ENCODE results near the gene ABLIM3.
A peak's percentile ranks its signal among the peaks of the same experiment; 100 is the strongest.

The ABLIM3 gene

DNA sequence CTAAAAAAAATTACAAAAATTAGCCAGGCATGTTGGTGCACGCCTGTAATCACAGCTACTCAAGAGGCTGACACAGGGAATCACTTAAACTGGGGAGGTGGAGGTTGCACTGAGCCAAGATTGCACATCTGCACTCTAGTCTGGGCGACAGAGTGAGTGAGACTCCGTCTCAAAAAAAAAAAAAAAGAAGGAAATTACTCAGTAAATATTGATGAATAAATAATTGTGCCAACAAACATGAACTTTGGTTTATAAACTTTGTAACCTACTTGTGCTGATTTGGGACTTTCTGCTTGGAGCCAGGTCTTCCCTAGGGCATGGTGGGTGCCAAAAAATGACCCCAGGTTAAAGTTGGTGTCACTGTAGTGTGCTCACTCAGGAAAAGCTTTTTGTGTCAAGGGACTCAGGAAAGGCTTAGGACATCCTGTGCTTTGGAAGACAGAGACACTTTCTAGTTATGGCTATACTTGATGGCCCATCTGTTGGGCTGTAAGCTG lies 19.0 kb downstream of the ABLIM3 start:
- DNase-seq, result no peak

DNA sequence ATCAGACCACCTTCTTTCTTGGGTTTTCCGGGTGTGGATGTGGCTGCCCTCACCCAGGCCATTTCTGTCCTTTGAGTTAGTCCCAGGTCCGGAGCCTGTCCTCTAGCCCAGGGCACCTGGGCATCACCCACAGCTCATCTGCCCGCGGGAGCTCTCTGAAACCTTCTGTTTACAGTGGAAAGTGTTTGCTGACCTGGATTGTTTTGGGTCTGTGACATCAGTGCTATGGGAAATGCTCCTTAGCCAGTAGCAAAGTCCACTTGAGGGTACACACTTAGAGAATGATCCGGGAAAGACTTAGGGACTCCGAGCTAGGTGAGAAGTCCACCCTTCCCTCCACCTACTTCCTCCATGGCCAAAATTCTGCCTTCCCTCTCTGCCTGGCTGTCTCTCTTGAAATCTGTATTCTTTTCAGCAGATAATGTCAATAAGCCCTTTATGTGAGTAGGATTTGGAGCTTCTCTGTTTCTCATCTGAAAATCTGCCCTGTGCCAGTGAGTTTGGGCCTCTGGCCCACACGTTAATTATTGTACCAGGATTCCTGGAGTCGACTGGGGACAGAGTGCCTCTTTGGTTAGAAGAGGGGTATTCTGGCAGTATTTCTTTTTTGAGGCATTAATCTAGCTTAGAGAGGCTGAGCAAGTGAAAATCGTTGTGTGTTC lies 19.9 kb downstream of the ABLIM3 start:
- DNase-seq, result no peak

GRCh38 chr5:149161850-149162249 lies 20.6 kb downstream of the ABLIM3 start:
- DNase-seq, result no peak

DNA sequence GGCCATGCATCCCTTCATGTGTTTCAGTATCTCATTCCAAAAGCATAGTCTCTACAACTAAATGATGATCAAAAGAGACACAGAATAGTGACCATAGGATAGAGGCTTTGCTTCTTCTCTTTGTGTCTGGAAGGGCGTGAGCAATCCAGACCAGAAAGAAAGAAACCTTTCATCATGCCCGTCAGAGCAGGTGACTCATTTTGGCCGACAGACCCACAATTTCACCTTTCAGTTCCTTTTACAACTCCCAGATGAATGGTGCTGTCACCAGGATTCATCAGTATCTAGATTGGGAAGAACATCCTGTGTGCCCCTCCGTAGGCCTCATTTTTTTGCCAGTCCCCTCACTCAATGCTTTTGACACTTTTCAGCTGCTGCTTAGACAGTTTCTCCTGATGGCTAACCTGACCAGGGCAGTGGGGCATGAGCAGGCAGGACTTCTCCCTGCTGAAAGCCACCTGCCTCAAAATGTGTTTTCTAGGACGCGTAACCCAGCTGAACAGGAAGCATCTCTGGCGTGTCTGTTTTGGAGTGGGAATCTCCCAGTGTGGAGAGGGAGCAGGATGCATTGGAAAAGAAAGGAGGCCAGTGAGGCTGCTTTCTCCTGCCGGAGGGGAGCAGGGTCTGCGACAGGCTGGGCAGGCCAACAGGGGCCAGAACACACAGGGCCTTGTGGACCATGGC lies 21.2 kb downstream of the ABLIM3 start:
- DNase-seq, result no peak

DNA sequence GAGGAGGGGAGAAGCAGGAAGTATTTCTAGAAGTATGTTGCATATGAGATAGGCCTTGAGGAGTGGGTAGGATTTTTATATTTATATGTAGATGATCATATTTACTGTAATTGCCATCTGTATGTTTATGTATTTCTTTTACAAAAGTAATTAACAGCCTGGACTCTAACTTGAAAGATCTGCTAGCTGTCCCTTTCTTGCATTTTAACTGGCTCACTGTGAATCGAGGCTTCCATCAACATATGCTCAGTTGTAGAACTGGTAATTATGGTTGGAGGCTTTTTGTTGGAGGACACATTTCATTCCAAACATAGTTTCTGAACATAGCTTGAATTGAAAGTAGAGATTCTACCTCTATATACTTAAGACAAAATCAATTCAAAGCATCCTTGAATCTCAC lies 23.4 kb downstream of the ABLIM3 start:
- no peak for DNase-seq

DNA sequence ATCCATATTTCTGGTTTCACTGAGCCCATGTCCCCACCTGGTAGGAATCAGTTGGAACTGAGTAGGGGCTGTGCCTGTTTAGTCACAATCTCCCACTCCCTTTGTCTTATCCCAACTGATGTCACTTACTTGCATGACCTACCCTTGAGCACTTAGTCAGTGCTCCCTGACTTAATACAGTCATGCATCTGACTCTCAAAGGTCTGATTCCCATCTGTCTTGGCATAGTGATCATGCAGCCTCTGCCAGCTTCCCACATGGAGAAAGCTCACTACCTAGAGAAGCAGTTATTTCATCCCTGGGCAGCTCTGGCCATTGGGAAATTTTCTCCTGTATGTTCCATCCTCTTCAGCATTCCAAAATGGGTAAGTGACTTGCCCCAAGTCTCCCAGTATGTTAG lies 24.8 kb downstream of the ABLIM3 start:
- DNase-seq, result no peak

DNA sequence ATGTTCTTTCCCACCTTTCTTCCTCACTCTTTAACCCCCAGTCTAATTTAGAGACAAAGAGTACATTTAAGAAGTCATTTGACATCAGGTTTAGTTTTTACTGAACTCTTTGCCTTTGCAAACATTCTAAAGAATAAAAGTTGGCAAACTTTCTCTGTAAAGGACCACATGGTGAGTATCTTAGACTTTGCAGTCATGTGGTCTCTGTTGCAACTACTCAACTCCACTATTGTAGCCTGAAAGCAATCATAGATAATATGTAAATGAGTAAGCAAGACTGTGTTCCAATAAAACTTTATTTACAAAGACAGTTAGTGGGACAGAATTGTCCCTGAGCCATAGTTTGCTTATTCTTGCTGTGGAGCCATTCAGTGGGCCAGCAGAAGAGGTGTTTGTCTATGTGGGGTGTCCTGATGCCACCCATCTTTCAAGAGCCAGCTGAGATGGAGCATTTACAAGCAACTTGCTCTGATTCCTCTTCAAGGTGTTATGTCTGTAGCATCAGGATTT lies 25.4 kb downstream of the ABLIM3 start:
- no peak for DNase-seq

DNA sequence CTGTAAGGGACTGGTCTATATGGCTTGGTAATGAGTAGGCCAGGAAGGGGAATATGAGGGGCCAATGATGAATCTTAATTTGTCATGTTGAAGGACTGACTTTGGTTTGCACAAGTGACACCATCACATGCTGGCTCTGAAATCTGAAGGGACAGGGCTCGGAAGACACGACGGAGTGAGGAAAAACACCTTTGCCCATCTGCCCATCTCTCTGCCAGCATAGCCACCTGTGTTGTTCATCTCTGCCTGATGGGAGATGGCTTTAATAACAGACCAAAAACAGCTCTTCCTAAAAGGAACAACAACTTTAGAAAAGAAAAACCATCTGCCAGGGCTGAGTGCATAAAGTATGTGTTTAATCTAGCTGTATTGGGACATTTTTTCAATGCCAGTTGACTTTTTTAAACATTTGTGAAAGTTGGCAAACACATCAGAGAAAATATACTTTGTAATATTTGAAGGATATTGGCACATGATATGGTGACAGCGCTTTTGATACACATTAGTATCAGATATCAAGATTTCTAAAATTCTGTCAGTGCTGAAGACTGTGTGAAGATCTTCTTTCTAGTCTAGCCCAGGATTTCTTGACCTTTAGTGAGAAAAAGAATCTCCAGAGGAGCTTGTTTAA lies 27.1 kb downstream of the ABLIM3 start:
- no peak for DNase-seq

DNA sequence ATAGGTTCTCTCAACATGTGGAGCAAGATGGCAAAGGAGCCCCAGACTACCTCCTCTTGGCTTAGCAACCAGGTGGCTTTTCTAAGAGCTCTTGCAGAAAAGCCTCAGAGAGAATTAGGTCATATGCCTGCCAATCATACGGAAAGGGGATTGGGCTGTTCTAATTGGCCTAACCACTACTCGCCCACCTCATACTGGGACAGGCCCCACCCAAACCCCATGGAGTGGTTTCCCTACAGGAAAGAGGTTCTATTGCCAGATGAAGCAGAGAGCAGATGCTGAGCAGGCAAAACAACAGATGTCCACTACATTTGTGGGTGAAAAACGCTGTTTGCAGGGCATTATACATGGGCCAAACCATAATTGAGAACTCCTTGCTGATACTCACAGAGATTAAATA lies 29.0 kb downstream of the ABLIM3 start:
- no peak for DNase-seq

DNA sequence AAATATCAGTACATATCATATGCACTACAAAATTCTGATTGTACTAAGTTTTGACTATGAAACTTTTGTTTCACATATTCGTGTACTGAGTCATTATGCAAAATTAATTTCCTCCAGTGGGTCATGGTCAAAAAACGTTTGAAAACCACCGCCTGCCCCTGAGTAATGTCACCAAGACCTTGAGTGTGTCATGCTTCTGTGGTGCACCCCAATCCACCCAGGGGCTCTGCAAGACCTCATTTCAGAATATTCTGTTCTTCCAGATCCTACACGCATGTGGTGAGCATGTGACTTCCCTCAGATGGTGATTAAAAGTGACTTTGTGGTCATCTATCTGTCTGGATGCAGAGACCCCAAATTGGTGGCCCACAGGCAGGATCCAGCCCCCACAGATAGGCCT lies 31.0 kb downstream of the ABLIM3 start:
- peak; percentile 15 to 17 for DNase-seq

GRCh38 chr5:149172709-149173505 lies 31.6 kb downstream of the ABLIM3 start:
- DNase-seq, result no peak

- no peak for DNase-seq
Observed at GRCh38 chr5:149174847-149175234, 33.5 kb downstream of the ABLIM3 start.

- DNase-seq, result no peak
Observed at GRCh38 chr5:149175346-149176105, 34.2 kb downstream of the ABLIM3 start.

GRCh38 chr5:149177339-149177843 lies 36.1 kb downstream of the ABLIM3 start:
- no peak for DNase-seq

DNA sequence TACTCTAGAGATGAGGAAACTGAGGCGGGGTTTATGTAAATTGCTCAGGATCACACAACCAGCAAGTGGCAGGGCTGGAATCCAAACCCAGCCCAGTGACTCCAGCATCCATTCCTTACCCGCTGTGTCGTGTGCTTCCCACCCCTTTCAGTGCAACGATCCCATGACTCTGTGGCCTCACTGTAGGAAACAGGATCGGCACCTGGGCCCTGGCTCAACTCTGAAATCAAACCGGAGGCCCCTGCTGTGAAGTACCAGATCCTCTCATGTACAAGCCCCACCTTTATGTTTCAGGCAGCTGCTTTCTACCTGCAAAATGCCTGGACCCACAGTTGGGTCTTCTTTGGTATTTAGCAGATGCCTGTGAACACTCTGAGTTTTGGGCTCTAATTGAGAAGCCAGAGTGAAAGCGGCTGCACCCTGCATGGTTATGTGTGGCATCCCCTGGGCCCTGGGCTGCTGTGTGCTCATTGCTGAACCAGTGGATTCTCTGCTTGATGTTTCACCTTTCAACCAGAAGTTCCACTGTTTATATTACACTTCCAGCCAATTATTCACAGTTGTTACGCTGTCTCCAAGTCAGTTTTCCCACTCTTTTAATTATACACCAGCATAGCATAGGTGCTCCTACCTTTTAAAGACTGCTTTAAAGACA lies 36.7 kb downstream of the ABLIM3 start:
- DNase-seq, result no peak

- no peak for DNase-seq
Observed at GRCh38 chr5:149181732-149182131, 40.4 kb downstream of the ABLIM3 start.

GRCh38 chr5:149182241-149182640 lies 40.9 kb downstream of the ABLIM3 start:
- no peak for DNase-seq

GRCh38 chr5:149185067-149185466 lies 43.8 kb downstream of the ABLIM3 start:
- DNase-seq, result no peak

DNA sequence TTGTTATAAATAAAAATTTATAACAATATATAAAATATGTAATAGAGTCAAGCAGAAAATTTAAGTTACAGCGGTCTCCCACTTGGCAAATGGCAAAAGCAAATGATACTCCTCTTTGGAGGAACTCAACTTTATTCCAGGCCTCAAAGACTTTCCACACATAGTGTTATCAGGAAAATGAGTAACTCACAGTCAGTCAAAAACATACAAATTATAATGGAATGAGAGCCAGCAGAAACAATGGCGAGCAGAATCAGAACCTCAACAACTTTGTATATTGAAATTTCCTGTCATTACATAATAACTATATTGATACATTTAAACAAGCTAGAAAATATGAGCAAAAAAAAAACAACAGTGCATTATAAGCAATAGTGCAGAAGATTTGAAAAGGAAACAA lies 45.2 kb downstream of the ABLIM3 start:
- no peak for DNase-seq

DNA sequence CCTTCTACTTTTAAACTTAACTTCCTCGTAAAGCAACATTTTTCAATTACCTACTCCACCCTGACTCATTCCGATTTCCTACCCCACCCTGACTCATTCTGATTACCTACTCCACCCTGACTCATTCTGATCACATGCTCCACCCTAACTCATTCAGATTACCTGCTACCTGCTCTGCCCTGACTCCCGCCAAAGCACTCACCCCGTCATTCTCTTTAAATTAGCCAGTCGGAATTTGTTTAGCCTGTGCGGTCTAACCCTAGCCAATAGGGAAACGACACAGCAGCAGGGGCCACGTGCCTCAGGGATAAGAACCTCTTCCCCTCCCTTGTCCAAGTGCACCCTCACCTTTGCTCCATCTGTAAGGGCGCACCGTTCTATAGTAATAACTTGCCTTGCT lies 46.3 kb downstream of the ABLIM3 start:
- DNase-seq, result peak in 1 of 2 experiments; percentile 6

DNA sequence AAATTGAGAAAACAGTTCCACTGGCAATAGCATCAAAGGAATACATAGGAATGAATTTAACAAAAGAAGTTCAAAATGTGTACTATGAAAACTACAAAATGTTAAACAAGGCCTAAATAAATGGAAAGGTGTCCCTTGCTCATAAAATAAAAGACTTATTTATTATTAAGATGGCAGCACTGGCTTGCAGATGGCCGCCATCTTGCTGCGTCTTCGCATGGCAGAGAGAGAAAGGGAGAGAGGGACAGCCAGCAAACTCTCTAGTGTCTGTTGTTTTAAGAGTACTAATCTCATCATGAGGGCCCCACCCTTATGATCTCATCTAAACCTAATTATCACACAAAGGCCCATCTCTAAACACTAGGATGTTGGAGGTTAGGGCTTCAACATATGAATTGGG lies 47.1 kb downstream of the ABLIM3 start:
- no peak for DNase-seq
